Measurements from ENCODE around the gene MSLN.

The MSLN gene

GRCh38 chr16:813916-814412, 53.4 kb downstream of the MSLN start:
- DNase-seq: no peak

- DNase-seq: no peak
Observed at GRCh38 chr16:814974-815373, 54.4 kb downstream of the MSLN start.

- DNase-seq: no peak
Observed at GRCh38 chr16:815861-816260, 55.3 kb downstream of the MSLN start.

- DNase-seq: no peak
Observed at GRCh38 chr16:817001-817906, 56.7 kb downstream of the MSLN start.

- no peak for DNase-seq
Observed at GRCh38 chr16:818132-818531, 57.6 kb downstream of the MSLN start.
